Daoy (cell line): ENCODE data around the gene ANKRD40. TPM values are rescaled to one million over a fixed set of nuclear protein-coding genes. Genes with fewer than 3 reads are reported as not detected.
A peak's percentile ranks its signal among the peaks of the same experiment; 100 is the strongest.
"Not testable (repeated sequence)": the region's sequence is repeated elsewhere in the genome, so short reads cannot be mapped to it uniquely, and the experiment has no call there.

Experiments used
- DNase-seq: peaks from one replicate; pipeline ENCODE4 v3.0.0-alpha.2; 2015; ENCODE audit warnings: low read depth
- total RNA-seq: library from RNA; depleted of rRNA; stranded (reverse); fragments of >200 nt; shearing (Covaris generic); gene quantifications from 2 replicates; pipeline ENCODE4 v1.2.3, GENCODE V29; 2014

The ANKRD40 gene
- total RNA-seq, 1 experiment from 2014 or later, result 17.6 TPM

- DNase-seq, result no peak
Observed at GRCh38 chr17:50710650-50711049, 2.9 kb upstream of the ANKRD40 start.

GRCh38 chr17:50710025-50710424 is 2.3 kb upstream of the ANKRD40 start:
- DNase-seq, result no peak

- DNase-seq, result not testable (repeated sequence)
Observed at GRCh38 chr17:50709053-50709452, 1.3 kb upstream of the ANKRD40 start.

- no peak for DNase-seq
Observed at GRCh38 chr17:50708050-50709000, 611 bp upstream of the ANKRD40 start.

DNA sequence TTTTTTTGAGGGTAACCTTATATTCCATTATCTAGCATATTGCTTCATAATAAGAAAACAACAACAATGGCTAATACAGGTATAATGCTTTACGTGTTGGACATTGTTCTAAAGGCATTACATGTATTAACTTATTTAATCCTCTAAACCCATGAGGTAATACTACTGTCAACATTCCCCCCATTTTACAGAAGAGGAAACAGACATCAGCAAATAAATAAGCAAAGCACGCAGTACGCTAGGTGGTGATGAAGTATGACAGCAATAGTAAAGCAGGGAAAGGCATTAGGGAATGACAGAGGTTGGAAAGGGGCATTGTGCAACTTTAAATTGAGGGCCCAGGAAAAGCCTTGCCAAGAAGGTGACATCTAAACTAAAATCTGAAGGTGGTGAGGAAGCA is 4.6 kb downstream of the ANKRD40 start:
- DNase-seq, result no peak

DNA sequence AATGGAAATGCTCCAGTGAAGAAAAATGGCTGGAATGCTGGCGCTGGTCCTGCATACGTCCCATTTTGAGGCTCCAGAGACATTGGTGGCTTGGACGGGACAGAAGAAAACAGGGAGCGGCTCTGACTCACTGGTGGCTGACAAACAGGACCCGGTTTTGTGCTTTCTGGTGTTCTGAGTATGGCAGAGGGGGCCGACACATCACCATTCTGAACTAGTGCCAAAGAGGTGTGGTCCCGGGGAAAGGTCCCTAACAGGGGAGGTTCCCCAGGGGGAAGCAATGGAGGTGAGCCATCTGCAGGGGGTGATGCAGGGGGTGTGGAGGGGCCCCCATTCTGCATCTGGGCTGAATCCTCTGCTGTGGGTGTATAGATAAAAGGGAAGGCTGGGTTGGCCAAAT is 8.3 kb downstream of the ANKRD40 start:
- DNase-seq, result no peak

- no peak for DNase-seq
Observed at GRCh38 chr17:50697663-50698272, 9.9 kb downstream of the ANKRD40 start.

DNA sequence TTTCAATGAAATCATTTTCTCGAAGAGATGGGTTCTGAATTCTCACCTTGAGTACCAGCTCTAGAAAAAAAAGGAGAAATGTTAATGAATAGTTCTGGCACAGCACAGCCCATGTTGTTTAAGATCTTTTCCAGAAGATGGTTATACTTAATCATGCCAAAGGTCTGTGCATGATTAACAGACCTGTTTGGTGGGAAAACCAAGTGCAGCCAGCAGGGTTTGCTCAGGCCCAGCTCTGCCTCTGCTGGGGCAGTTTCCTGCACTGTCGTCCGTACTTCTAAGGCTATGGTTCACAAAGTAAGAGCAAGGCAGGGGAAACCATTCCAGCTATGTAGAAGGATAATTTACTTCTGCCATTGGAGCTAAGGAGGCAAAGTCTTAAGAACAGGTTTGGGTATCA is 10.7 kb downstream of the ANKRD40 start:
- DNase-seq, result no peak

- DNase-seq, result no peak
Observed at GRCh38 chr17:50696365-50696879, 11.3 kb downstream of the ANKRD40 start.

DNA sequence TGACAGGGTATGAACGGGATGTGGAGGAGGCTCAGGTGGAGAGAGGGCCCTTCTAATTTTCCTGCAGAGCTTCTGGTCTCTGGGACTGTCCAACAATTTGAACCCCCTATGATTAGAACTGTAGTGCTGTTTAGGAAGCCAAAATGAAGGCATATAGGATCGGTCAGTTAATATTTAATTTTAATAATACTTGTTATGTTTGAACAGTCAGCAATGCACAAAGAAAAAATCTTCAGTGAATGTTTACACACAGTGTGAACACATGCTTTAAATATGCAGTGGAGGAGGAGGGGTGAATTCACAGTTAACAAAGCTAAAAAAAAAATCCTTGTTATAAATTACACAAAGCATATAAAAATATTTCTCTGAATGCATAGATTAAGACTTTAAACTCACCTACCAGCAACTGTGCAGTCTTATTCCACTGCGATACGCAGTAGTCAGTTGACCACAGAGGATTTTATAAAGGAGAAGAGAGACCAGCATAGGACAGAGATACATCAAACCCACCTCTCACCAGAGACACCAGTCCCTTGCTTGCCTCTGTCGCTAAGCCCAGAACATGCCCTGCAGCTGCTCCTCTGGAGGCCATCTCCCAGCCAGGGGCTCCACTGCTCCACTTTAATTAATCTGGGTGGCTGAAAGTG is 14.6 kb downstream of the ANKRD40 start:
- no peak for DNase-seq

- no peak for DNase-seq
Observed at GRCh38 chr17:50692448-50693035, 15.2 kb downstream of the ANKRD40 start.

DNA sequence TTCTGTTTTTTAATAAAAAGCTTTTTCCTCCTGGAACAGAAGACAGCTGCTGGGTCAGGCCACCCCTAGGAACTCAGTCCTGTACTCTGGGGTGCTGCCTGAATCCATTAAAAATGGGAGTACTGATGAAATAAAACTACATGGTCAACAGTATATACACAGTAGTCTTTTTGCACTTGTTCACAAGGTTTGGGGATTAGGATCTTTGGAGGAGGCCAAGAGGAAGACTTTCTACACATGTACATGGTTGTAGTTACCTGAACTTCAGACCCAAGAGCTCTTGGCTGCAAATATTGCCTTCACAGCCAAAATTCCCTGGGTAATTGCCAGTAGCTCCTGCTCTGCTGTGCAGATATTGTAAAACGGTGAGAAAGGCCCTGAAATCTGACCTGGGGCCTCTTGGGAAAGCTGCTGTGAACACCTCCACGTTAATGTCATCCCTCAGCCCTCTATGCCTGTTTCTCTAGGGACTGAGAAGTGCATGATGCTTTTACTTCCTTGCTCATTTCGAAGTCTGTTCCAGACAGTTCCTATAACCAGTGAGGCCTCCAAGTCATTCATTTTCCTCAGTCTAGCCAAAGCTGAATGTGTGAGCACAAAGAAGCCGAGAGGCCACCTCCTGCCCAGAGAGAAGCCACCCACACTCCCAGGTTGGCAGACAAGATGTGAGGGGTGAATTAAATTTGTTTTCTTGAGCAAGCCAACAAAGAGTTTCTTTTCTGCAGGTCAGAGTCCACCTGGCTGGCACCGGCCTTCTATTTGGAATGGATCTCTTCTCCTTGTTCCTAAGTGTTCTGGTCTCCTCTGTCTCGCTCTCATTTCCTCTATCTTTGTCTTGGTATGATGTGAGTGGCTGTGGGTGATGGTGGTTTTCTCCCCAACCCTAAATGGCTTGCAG is 15.9 kb downstream of the ANKRD40 start:
- no peak for DNase-seq

DNA sequence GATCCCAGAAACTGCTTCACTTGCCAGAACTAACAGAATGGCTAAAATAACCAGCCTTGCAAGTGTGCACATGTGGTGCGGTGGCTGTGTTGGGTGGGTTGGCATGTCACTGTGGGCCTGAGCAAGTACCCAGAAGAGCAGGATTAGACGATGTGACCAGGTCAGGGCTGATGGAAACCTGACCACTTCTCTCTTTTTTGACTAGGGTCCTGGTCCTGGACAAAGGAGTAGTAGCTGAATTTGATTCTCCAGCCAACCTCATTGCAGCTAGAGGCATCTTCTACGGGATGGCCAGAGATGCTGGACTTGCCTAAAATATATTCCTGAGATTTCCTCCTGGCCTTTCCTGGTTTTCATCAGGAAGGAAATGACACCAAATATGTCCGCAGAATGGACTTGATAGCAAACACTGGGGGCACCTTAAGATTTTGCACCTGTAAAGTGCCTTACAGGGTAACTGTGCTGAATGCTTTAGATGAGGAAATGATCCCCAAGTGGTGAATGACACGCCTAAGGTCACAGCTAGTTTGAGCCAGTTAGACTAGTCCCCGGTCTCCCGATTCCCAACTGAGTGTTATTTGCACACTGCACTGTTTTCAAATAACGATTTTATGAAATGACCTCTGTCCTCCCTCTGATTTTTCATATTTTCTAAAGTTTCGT is 16.7 kb downstream of the ANKRD40 start:
- DNase-seq, result no peak

- DNase-seq, result no peak
Observed at GRCh38 chr17:50689956-50690886, 17.5 kb downstream of the ANKRD40 start.

- peak; percentile 35 for DNase-seq
Observed at GRCh38 chr17:50689251-50689650, 18.5 kb downstream of the ANKRD40 start.

DNA sequence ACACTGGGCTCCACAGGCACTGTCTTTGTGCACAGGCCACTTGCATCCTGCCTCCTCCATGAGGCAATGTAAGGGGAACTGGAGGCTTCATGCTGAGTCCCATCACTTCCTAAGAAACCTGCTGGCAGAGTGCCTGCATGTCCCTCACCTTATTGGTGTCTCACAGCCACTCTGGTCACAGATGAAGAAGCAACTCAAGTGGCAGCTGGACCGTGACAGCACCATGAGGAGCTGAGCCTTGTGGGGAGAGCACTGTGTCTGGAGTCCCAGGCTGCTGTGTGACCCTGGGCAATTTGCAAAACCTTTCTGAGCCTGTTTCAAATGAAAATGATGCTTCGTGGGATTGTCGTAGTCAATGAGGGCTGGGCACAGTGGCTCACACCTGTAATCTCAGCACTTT is 19.5 kb downstream of the ANKRD40 start:
- DNase-seq, result no peak

DNA sequence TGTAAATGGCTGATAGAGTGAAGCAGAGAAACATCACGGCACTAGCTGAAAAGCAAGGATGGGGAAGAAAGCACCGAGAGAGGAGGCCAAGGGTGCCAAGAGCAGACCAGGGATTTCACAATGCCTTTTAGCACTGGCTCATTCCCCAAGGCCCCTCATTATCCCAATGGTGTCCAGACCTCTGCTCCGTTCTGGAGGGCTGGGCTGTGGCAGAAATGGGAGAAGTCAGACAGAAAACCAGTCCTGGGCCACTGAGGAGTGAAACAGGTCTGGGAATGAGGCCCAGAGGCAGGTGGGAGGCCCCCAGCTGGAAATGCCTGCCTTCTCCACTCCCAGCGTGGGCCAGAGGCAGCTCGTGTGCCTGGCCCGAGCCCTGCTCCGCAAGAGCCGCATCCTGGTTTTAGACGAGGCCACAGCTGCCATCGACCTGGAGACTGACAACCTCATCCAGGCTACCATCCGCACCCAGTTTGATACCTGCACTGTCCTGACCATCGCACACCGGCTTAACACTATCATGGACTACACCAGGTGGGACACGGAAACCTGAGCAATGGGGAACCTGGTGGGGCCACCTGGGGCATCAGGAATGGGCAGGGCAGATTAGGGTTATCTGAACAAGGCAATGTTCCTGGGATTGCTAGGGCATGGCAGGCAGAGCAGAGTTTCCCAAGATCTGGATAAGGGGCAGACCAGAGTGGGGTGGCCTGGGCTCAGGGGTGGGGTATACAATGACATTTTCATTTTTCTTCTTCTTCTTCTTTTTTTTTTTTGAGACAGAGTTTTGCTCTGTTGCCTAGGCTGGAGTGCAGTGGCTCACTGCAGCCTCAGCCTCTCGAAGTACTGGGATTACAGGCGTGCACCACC is 20.3 kb downstream of the ANKRD40 start:
- DNase-seq, result no peak

- peak; percentile 79 for DNase-seq
Observed at GRCh38 chr17:50686494-50687199, 21.1 kb downstream of the ANKRD40 start.
